Measurements from ENCODE around the gene ADAM23. TPM values are rescaled to one million over a fixed set of nuclear protein-coding genes. Genes with fewer than 3 reads are reported as not detected.

ADAM23 gene
- total RNA-seq, 2 experiments from 2014 or later = not detected

- ATAC-seq = no peak
- POLR2A ChIA-PET = no interaction called here
- no peak overlapping the region for H3K27ac Mint-ChIP-seq
- no peaks in the 10 kb centered on the region for H3K4me1 Mint-ChIP-seq (ENCODE audit: low read depth)
- no peak overlapping the region for H3K4me3 Mint-ChIP-seq
- peaks cover 2% of the 10 kb centered on the region for H3K27me3 Mint-ChIP-seq (ENCODE audit: low read depth)
- no peaks in the 10 kb centered on the region for H3K36me3 Mint-ChIP-seq (ENCODE audit: low read depth)
- DNase-seq = no peak
- CTCF ChIA-PET = no interaction called here
- H3K9me3 Mint-ChIP-seq (ENCODE audit: insufficient read depth) = no peaks in the 10 kb centered on the region
Measured at GRCh38 chr2:206480620-206481019, 37.3 kb downstream of the ADAM23 start.

- no peak for DNase-seq
- Mint-ChIP-seq H3K27ac (no peak overlapping the region), H3K4me1 (ENCODE audit: low read depth) (no peaks in the 10 kb centered on the region), H3K4me3 (no peak overlapping the region), H3K9me3 (ENCODE audit: insufficient read depth) (no peaks in the 10 kb centered on the region), H3K36me3 (ENCODE audit: low read depth) (no peaks in the 10 kb centered on the region), H3K27me3 (ENCODE audit: low read depth) (peaks cover 2% of the 10 kb centered on the region)
- ATAC-seq = no peak
- ChIA-PET CTCF (no interaction called here), POLR2A (no interaction called here)
Measured at GRCh38 chr2:206481056-206481455, 37.7 kb downstream of the ADAM23 start.

GRCh38 chr2:206482123-206482522 is 38.8 kb downstream of the ADAM23 start:
- CTCF ChIA-PET = no interaction called here
- DNase-seq (no peak), ATAC-seq (no peak)
- Mint-ChIP-seq H3K9me3 (ENCODE audit: insufficient read depth) (no peaks in the 10 kb centered on the region), H3K27me3 (ENCODE audit: low read depth) (peaks cover 2% of the 10 kb centered on the region), H3K27ac (no peak overlapping the region), H3K36me3 (ENCODE audit: low read depth) (no peaks in the 10 kb centered on the region), H3K4me1 (ENCODE audit: low read depth) (no peaks in the 10 kb centered on the region), H3K4me3 (no peak overlapping the region)
- POLR2A ChIA-PET = no interaction called here

GRCh38 chr2:206482633-206483032 is 39.3 kb downstream of the ADAM23 start:
- no peak for ATAC-seq
- no peaks in the 10 kb centered on the region for H3K4me1 Mint-ChIP-seq (ENCODE audit: low read depth)
- no peak for DNase-seq
- CTCF ChIA-PET = no interaction called here
- H3K9me3 Mint-ChIP-seq (ENCODE audit: insufficient read depth) = no peaks in the 10 kb centered on the region
- peaks cover 2% of the 10 kb centered on the region for H3K27me3 Mint-ChIP-seq (ENCODE audit: low read depth)
- H3K27ac Mint-ChIP-seq = no peak overlapping the region
- no peak overlapping the region for H3K4me3 Mint-ChIP-seq
- POLR2A ChIA-PET = no interaction called here
- H3K36me3 Mint-ChIP-seq (ENCODE audit: low read depth) = no peaks in the 10 kb centered on the region

- Mint-ChIP-seq H3K9me3 (ENCODE audit: insufficient read depth) (no peaks in the 10 kb centered on the region), H3K4me1 (ENCODE audit: low read depth) (peaks cover 5% of the 10 kb centered on the region), H3K4me3 (no peak overlapping the region), H3K36me3 (ENCODE audit: low read depth) (no peaks in the 10 kb centered on the region), H3K27ac (no peak overlapping the region), H3K27me3 (ENCODE audit: low read depth) (no peaks in the 10 kb centered on the region)
- POLR2A ChIA-PET = interaction anchor here (0.6 kb wide), 1 partner anchor 942 kb away, joined by 5 read pairs; no protein-coding TSS in a partner anchor
- ATAC-seq = no peak
- CTCF ChIA-PET = no interaction called here
- DNase-seq = no peak
Measured at GRCh38 chr2:206488053-206488452, 44.7 kb downstream of the ADAM23 start.

- H3K27me3 Mint-ChIP-seq (ENCODE audit: low read depth) = no peaks in the 10 kb centered on the region
- POLR2A ChIA-PET = interaction anchor here (0.6 kb wide), 1 partner anchor 942 kb away, joined by 5 read pairs; no protein-coding TSS in a partner anchor
- ATAC-seq (no peak), DNase-seq (no peak)
- H3K27ac Mint-ChIP-seq = no peak overlapping the region
- H3K9me3 Mint-ChIP-seq (ENCODE audit: insufficient read depth) = no peaks in the 10 kb centered on the region
- no peaks in the 10 kb centered on the region for H3K36me3 Mint-ChIP-seq (ENCODE audit: low read depth)
- H3K4me1 Mint-ChIP-seq (ENCODE audit: low read depth) = peaks cover 5% of the 10 kb centered on the region
- H3K4me3 Mint-ChIP-seq = no peak overlapping the region
- CTCF ChIA-PET = no interaction called here
Measured at GRCh38 chr2:206488623-206489022, 45.3 kb downstream of the ADAM23 start.

GRCh38 chr2:206494061-206494460 is 50.7 kb downstream of the ADAM23 start:
- no peaks in the 10 kb centered on the region for H3K4me1 Mint-ChIP-seq (ENCODE audit: low read depth)
- no peaks in the 10 kb centered on the region for H3K27me3 Mint-ChIP-seq (ENCODE audit: low read depth)
- ATAC-seq (no peak), DNase-seq (no peak)
- no peak overlapping the region for H3K4me3 Mint-ChIP-seq
- H3K36me3 Mint-ChIP-seq (ENCODE audit: low read depth) = no peaks in the 10 kb centered on the region
- CTCF ChIA-PET = no interaction called here
- POLR2A ChIA-PET = no interaction called here
- H3K9me3 Mint-ChIP-seq (ENCODE audit: insufficient read depth) = no peaks in the 10 kb centered on the region
- H3K27ac Mint-ChIP-seq = no peak overlapping the region

GRCh38 chr2:206502729-206503128 is 59.4 kb downstream of the ADAM23 start:
- Mint-ChIP-seq H3K4me3 (no peak overlapping the region), H3K9me3 (ENCODE audit: insufficient read depth) (no peaks in the 10 kb centered on the region), H3K4me1 (ENCODE audit: low read depth) (no peaks in the 10 kb centered on the region), H3K36me3 (ENCODE audit: low read depth) (no peaks in the 10 kb centered on the region), H3K27me3 (ENCODE audit: low read depth) (peaks cover 4% of the 10 kb centered on the region), H3K27ac (no peak overlapping the region)
- DNase-seq (no peak), ATAC-seq (no peak)
- CTCF ChIA-PET = interaction anchor here (1.2 kb wide), 1 partner anchor 56 kb away, joined by 3 read pairs; no protein-coding TSS in a partner anchor
- POLR2A ChIA-PET = no interaction called here

- Mint-ChIP-seq H3K9me3 (ENCODE audit: insufficient read depth) (no peaks in the 10 kb centered on the region), H3K27me3 (ENCODE audit: low read depth) (peaks cover 6% of the 10 kb centered on the region), H3K4me3 (no peak overlapping the region), H3K27ac (no peak overlapping the region), H3K36me3 (ENCODE audit: low read depth) (no peaks in the 10 kb centered on the region), H3K4me1 (ENCODE audit: low read depth) (no peaks in the 10 kb centered on the region)
- ChIA-PET POLR2A (no interaction called here), CTCF (no interaction called here)
- ATAC-seq = no peak
- no peak for DNase-seq
Measured at GRCh38 chr2:206511283-206511682, 68.0 kb downstream of the ADAM23 start.

GRCh38 chr2:206512999-206513398 is 69.7 kb downstream of the ADAM23 start:
- CTCF ChIA-PET = no interaction called here
- Mint-ChIP-seq H3K9me3 (ENCODE audit: insufficient read depth) (no peaks in the 10 kb centered on the region), H3K36me3 (ENCODE audit: low read depth) (no peaks in the 10 kb centered on the region), H3K4me1 (ENCODE audit: low read depth) (no peaks in the 10 kb centered on the region), H3K27ac (no peak overlapping the region), H3K27me3 (ENCODE audit: low read depth) (peaks cover 6% of the 10 kb centered on the region), H3K4me3 (no peak overlapping the region)
- no peak for DNase-seq
- ATAC-seq = no peak
- POLR2A ChIA-PET = no interaction called here

GRCh38 chr2:206515580-206515979 is 72.2 kb downstream of the ADAM23 start:
- Mint-ChIP-seq H3K9me3 (ENCODE audit: insufficient read depth) (no peaks in the 10 kb centered on the region), H3K36me3 (ENCODE audit: low read depth) (no peaks in the 10 kb centered on the region), H3K27ac (no peak overlapping the region), H3K27me3 (ENCODE audit: low read depth) (peaks cover 7% of the 10 kb centered on the region), H3K4me1 (ENCODE audit: low read depth) (no peaks in the 10 kb centered on the region), H3K4me3 (no peak overlapping the region)
- ATAC-seq (no peak), DNase-seq (no peak)
- CTCF ChIA-PET = no interaction called here
- POLR2A ChIA-PET = no interaction called here

GRCh38 chr2:206518997-206519396 is 75.7 kb downstream of the ADAM23 start:
- POLR2A ChIA-PET = no interaction called here
- Mint-ChIP-seq H3K36me3 (ENCODE audit: low read depth) (no peaks in the 10 kb centered on the region), H3K27ac (no peak overlapping the region), H3K9me3 (ENCODE audit: insufficient read depth) (no peaks in the 10 kb centered on the region), H3K4me1 (ENCODE audit: low read depth) (no peaks in the 10 kb centered on the region), H3K4me3 (no peak overlapping the region), H3K27me3 (ENCODE audit: low read depth) (peaks cover 6% of the 10 kb centered on the region)
- CTCF ChIA-PET = no interaction called here
- ATAC-seq (no peak), DNase-seq (no peak)

- Mint-ChIP-seq H3K27me3 (ENCODE audit: low read depth) (peaks cover 6% of the 10 kb centered on the region), H3K36me3 (ENCODE audit: low read depth) (no peaks in the 10 kb centered on the region), H3K27ac (no peak overlapping the region), H3K4me1 (ENCODE audit: low read depth) (no peaks in the 10 kb centered on the region), H3K9me3 (ENCODE audit: insufficient read depth) (no peaks in the 10 kb centered on the region), H3K4me3 (no peak overlapping the region)
- no peak for ATAC-seq
- ChIA-PET CTCF (no interaction called here), POLR2A (no interaction called here)
- DNase-seq = no peak
Measured at GRCh38 chr2:206520450-206520849, 77.1 kb downstream of the ADAM23 start.

Measured in activated CD8-positive, alpha-beta T cell treated with anti-CD3 and anti-CD28 coated beads, Interleukin-2, amount 10 ng/mL, durations not matched to agents 7 days and 5 days (primary cell).